ENCODE data around the gene RSAD1. TPM values are rescaled to one million over a fixed set of nuclear protein-coding genes. Genes with fewer than 3 reads are reported as not detected.

The RSAD1 gene
- total RNA-seq, 4 donors from 2014 or later = 19.9 to 29.9 (median 28.6) TPM

- TF ChIP-seq, protein P1, sequence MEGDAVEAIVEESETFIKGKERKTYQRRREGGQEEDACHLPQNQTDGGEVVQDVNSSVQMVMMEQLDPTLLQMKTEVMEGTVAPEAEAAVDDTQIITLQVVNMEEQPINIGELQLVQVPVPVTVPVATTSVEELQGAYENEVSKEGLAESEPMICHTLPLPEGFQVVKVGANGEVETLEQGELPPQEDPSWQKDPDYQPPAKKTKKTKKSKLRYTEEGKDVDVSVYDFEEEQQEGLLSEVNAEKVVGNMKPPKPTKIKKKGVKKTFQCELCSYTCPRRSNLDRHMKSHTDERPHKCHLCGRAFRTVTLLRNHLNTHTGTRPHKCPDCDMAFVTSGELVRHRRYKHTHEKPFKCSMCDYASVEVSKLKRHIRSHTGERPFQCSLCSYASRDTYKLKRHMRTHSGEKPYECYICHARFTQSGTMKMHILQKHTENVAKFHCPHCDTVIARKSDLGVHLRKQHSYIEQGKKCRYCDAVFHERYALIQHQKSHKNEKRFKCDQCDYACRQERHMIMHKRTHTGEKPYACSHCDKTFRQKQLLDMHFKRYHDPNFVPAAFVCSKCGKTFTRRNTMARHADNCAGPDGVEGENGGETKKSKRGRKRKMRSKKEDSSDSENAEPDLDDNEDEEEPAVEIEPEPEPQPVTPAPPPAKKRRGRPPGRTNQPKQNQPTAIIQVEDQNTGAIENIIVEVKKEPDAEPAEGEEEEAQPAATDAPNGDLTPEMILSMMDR (IDR thresholded peaks at IDR 0.05; ENCODE audit: low read depth) = no peak
Observed at GRCh38 chr17:50448643-50449042, 30.0 kb upstream of the RSAD1 start.

GRCh38 chr17:50451943-50452629 lies 26.6 kb upstream of the RSAD1 start:
- TF ChIP-seq, protein P1 (IDR thresholded peaks at IDR 0.05; ENCODE audit: low read depth) = no peak

DNA sequence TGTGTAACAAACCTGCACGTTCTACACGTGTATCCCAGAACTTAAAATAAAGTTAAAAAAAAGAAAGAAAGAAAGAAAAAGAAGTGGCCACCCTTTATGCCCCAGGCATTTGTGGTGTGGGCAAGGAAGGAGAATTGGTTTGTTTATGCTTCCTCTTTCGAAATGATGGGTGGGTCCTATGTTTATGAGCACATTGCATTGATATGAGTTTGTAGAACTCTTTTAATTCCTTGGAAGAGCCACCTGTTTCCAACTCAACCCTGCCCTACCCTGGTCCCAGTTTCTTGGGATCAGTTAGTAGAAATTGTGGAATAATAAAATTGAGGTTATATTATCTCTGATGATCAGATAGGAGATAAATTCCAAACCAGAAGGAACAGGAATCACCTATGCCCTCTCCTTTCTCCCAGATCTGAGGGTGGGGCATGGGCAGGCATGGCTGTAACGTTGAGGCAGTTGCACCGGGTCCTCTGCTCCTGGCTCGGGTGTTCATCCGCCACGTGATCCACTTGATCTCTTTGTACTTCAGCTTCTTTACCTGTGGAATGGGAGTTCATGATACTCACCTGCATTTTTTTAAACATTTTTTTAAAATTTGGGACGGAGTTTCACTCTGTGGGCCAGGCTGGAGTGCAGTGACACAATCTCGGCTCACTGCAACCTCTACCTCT lies 25.9 kb upstream of the RSAD1 start:
- TF ChIP-seq, protein P1 (IDR thresholded peaks at IDR 0.05; ENCODE audit: low read depth) = no peak

DNA sequence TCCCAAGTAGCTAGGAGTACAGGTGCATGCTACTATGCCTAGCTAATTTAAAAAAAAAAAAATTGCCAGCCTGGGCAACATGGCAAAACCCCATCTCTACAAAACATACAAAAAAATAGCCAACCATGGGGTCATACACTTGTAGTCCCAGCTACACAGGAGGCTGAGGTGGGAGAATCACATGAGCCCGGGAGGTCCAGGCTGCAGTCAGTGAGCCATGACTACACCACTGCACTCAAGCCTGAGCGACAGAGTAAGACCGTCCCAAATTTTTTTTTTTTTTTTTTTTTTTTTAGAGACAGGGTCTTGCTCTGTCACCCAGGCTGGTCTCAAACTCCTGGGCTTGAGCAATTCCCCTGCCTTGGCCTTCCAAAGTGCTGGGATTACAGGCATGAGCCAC lies 24.8 kb upstream of the RSAD1 start:
- TF ChIP-seq, protein P1 (IDR thresholded peaks at IDR 0.05; ENCODE audit: low read depth) = no peak

- TF ChIP-seq, protein P1 (IDR thresholded peaks at IDR 0.05; ENCODE audit: low read depth) = no peak
Observed at GRCh38 chr17:50457621-50458020, 21.0 kb upstream of the RSAD1 start.

- TF ChIP-seq, protein P1 (IDR thresholded peaks at IDR 0.05; ENCODE audit: low read depth) = no peak
Observed at GRCh38 chr17:50458270-50458669, 20.4 kb upstream of the RSAD1 start.
